H1 (cell line): Measurements from ENCODE around the gene PROSER2. TPM values are rescaled to one million over a fixed set of nuclear protein-coding genes. Genes with fewer than 3 reads are reported as not detected.
A peak's percentile ranks its signal among the peaks of the same experiment; 100 is the strongest.

Experiments
- CTCF ChIA-PET: fragments of 300-600 bp; sonication (Branson Sonifier 250); formaldehyde crosslinking; loops from one replicate; lab custom pipeline; 2021; ENCODE audit not compliant: partially characterized antibody; lab: Charles Lee
- POLR2A ChIA-PET: fragments of 300-600 bp; sonication (Branson Sonifier 250); formaldehyde crosslinking; loops from one replicate; lab custom pipeline; 2021; ENCODE audit warnings: inconsistent platforms; ENCODE audit not compliant: partially characterized antibody; lab: Charles Lee
- DNase-seq, 2 experiments: peaks; one replicate each; pipeline versions ENCODE4 v3.0.0 to v3.0.0-alpha.2; 2010 to 2022; ENCODE audit warnings: low spot score in 2 of 2, low read depth in 1 of 2, mixed read lengths in 1 of 2
- FAIRE-seq: peaks from 2 replicates; lab custom pipeline; 2011; peaks lifted over from hg19 to GRCh38; lab: Jason Lieb, UNC
- H2AFZ ChIP-seq: 2 replicates; pipeline ENCODE4 v1.8.1; 2012; ENCODE audit warnings: low read length, inconsistent platforms
- H2AK5ac ChIP-seq: 2 replicates; pipeline ENCODE4 v1.6.1; 2013; ENCODE audit warnings: low read depth, low read length
- H2BK120ac ChIP-seq: replicated peaks from 2 replicates; pipeline ENCODE3; 2013; ENCODE audit warnings: low read depth, low read length, inconsistent platforms
- H2BK12ac ChIP-seq: 2 replicates; pipeline ENCODE4 v1.6.1; 2013; ENCODE audit warnings: low read depth, low read length
- H2BK15ac ChIP-seq: 2 replicates; pipeline ENCODE4 v1.6.1; 2013; ENCODE audit warnings: low read length
- H2BK20ac ChIP-seq: 2 replicates; pipeline ENCODE4 v1.6.1; 2013; ENCODE audit warnings: low read length
- H2BK5ac ChIP-seq: 2 replicates; pipeline ENCODE4 v1.6.1; 2013; ENCODE audit warnings: low read depth, low read length
- H3K14ac ChIP-seq: 2 replicates; pipeline ENCODE4 v1.6.1; 2013; ENCODE audit warnings: inconsistent platforms; ENCODE audit not compliant: insufficient read length
- H3K18ac ChIP-seq: 2 replicates; pipeline ENCODE4 v1.6.1; 2013; ENCODE audit warnings: low read length; ENCODE audit errors: extremely low read depth
- H3K23ac ChIP-seq: 2 replicates; pipeline ENCODE4 v1.6.1; 2013; ENCODE audit warnings: inconsistent platforms; ENCODE audit not compliant: insufficient read length
- H3K23me2 ChIP-seq: 2 replicates; pipeline ENCODE4 v1.6.1; 2013; ENCODE audit warnings: low read depth, low read length
- H3K27ac ChIP-seq: 2 replicates; pipeline ENCODE4 v1.6.1; 2011; ENCODE audit warnings: low read depth, low read length, inconsistent platforms
- H3K27me3 ChIP-seq, 4 experiments: replicated peaks in 1 of 4; 1 replicate in 1 of 4; 2 replicates in 3 of 4; pipeline versions ENCODE4 v1.6.1 to v1.8.1; 2011 to 2013; ENCODE audit warnings: low read length in 3 of 4, mild to moderate bottlenecking in 3 of 4, inconsistent platforms in 2 of 4, mixed read lengths in 2 of 4, moderate library complexity in 1 of 4; ENCODE audit not compliant: control insufficient read depth in 3 of 4, insufficient read depth in 3 of 4; ENCODE audit errors: extremely low read depth in 1 of 4
- H3K36me3 ChIP-seq, 4 experiments: 2 replicates each; pipeline versions ENCODE4 v1.6.1 to v1.8.1; 2011 to 2013; ENCODE audit warnings: mild to moderate bottlenecking in 4 of 4, low read length in 3 of 4, moderate library complexity in 2 of 4, control low read depth in 1 of 4, inconsistent platforms in 1 of 4; ENCODE audit not compliant: insufficient read depth in 4 of 4, control insufficient read depth in 2 of 4
- H3K4ac ChIP-seq: replicated peaks from 2 replicates; pipeline ENCODE3; 2013; ENCODE audit warnings: low read length, low read depth, mixed read lengths, inconsistent platforms; ENCODE audit not compliant: insufficient read length
- H3K4me1 ChIP-seq, 4 experiments: replicated peaks in 1 of 4; 1 replicate in 1 of 4; 2 replicates in 3 of 4; pipeline versions ENCODE4 v1.6.1 to v1.8.1; 2011 to 2013; ENCODE audit warnings: low read length in 3 of 4, inconsistent platforms in 2 of 4, mixed read lengths in 1 of 4; ENCODE audit not compliant: insufficient read depth in 4 of 4, control insufficient read depth in 3 of 4
- H3K4me2 ChIP-seq, 2 experiments: 2 replicates each; pipeline versions ENCODE4 v1.6.1 to v1.8.1; 2011 to 2013; ENCODE audit warnings: low read depth in 2 of 2, low read length in 2 of 2, control low read depth in 1 of 2, inconsistent platforms in 1 of 2, mild to moderate bottlenecking in 1 of 2; ENCODE audit not compliant: insufficient read depth in 1 of 2
- H3K4me3 ChIP-seq, 4 experiments: fragments of 200-600, 300-600 bp in 1 of 4; sonication (generic), shearing (Covaris generic), sonication (Bioruptor Twin) in 1 of 4; 2 replicates each; pipeline versions ENCODE4 v1.5.1 to v1.8.1; 2011 to 2016; ENCODE audit warnings: low read length in 4 of 4, low read depth in 3 of 4, control low read depth in 2 of 4, inconsistent platforms in 2 of 4, mild to moderate bottlenecking in 2 of 4, mixed read lengths in 1 of 4, moderate library complexity in 1 of 4; ENCODE audit not compliant: insufficient read depth in 2 of 4; ENCODE audit errors: extremely low read depth in 1 of 4
- H3K56ac ChIP-seq: replicated peaks from 2 replicates; pipeline ENCODE3; 2013; ENCODE audit warnings: low read depth, mild to moderate bottlenecking, mixed read lengths, low read length, inconsistent platforms; ENCODE audit not compliant: insufficient read length
- H3K79me1 ChIP-seq: 2 replicates; pipeline ENCODE4 v1.6.1; 2013; ENCODE audit warnings: low read depth, low read length, control low read depth
- H3K79me2 ChIP-seq, 2 experiments: 2 replicates each; pipeline versions ENCODE4 v1.6.1 to v1.8.1; 2012 to 2013; ENCODE audit warnings: low read length in 2 of 2, mild to moderate bottlenecking in 2 of 2, inconsistent platforms in 1 of 2; ENCODE audit not compliant: insufficient read depth in 2 of 2, control insufficient read depth in 1 of 2
- H3K9ac ChIP-seq, 4 experiments: replicated peaks in 1 of 4; 1 replicate in 1 of 4; 2 replicates in 3 of 4; pipeline versions ENCODE4 v1.6.1 to v1.8.1; 2011 to 2013; ENCODE audit warnings: low read depth in 3 of 4, low read length in 3 of 4, control low read depth in 2 of 4, mild to moderate bottlenecking in 2 of 4, moderate library complexity in 2 of 4, inconsistent platforms in 1 of 4; ENCODE audit errors: extremely low read depth in 1 of 4
- H3K9me3 ChIP-seq, 2 experiments: 2 replicates each; pipeline versions ENCODE4 v1.6.1 to v1.8.1; 2012 to 2013; ENCODE audit warnings: mild to moderate bottlenecking in 2 of 2, moderate library complexity in 2 of 2, control low read depth in 1 of 2, inconsistent platforms in 1 of 2, low read depth in 1 of 2, low read length in 1 of 2, mixed read lengths in 1 of 2; ENCODE audit not compliant: insufficient read depth in 2 of 2
- H4K20me1 ChIP-seq, 2 experiments: replicated peaks in 1 of 2; 2 replicates each; pipeline versions ENCODE3 to v1.8.1; 2011 to 2013; ENCODE audit warnings: inconsistent platforms in 2 of 2, low read length in 2 of 2, mild to moderate bottlenecking in 1 of 2; ENCODE audit not compliant: insufficient read depth in 2 of 2, control insufficient read depth in 1 of 2
- H4K5ac ChIP-seq: 2 replicates; pipeline ENCODE4 v1.6.1; 2013; ENCODE audit warnings: low read length, low read depth, mixed read lengths, inconsistent platforms; ENCODE audit not compliant: insufficient read length
- H4K8ac ChIP-seq: 2 replicates; pipeline ENCODE4 v1.8.0; 2013; ENCODE audit warnings: mild to moderate bottlenecking, moderate library complexity, low read length, inconsistent platforms; ENCODE audit not compliant: insufficient read depth; ENCODE audit errors: extremely low read depth
- H4K91ac ChIP-seq: replicated peaks from 2 replicates; pipeline ENCODE3; 2013; ENCODE audit warnings: low read length, mixed read lengths, inconsistent platforms; ENCODE audit not compliant: insufficient read length
- CBX8 ChIP-seq: fragments of 300-800, 300-1000 bp; sonication (generic); IDR thresholded peaks from 2 replicates; pipeline ENCODE4 v1.7.1; 2016; ENCODE audit warnings: low read depth, low read length, borderline replicate concordance
- CEBPB ChIP-seq: IDR thresholded peaks from 2 replicates; pipeline ENCODE4 v1.6.1; 2012; ENCODE audit warnings: low read depth, low read length
- CHD1 ChIP-seq: IDR thresholded peaks from 2 replicates; pipeline ENCODE4 v1.6.1; 2012; ENCODE audit warnings: low read depth, low read length, improper control_type of control experiment
- NRF1 ChIP-seq: IDR thresholded peaks from 2 replicates; pipeline ENCODE4 v1.6.1; 2011; ENCODE audit warnings: mild to moderate bottlenecking, low read depth, low read length, improper control_type of control experiment
- PHF8 ChIP-seq: fragments of 200-600 bp; sonication (generic); conservative IDR thresholded peaks from 2 replicates; pipeline ENCODE4 v1.7.1; 2012; ENCODE audit warnings: low read depth, mild to moderate bottlenecking, inconsistent platforms, low read length, moderate library complexity
- POLR2A ChIP-seq, 2 experiments: IDR thresholded peaks; 1 replicate in 1 of 2; 2 replicates in 1 of 2; pipeline ENCODE4 v1.6.1; 2011; ENCODE audit warnings: low read depth in 2 of 2, low read length in 2 of 2, mild to moderate bottlenecking in 2 of 2; ENCODE audit errors: control extremely low read depth in 1 of 2
- WGBS, 2 experiments: shearing (Covaris generic) in 1 of 2; methylation state at CpG; one replicate each; pipeline versions ENCODE4 v1.1.6 to v1.1.7; 2013 to 2015; ENCODE audit warnings: low lambda C conversion rate in 2 of 2, mixed read lengths in 2 of 2, inconsistent platforms in 1 of 2, low coverage in 1 of 2, missing lambda C conversion rate in 1 of 2; ENCODE audit not compliant: insufficient replicate concordance in 2 of 2, insufficient coverage in 1 of 2, insufficient read length in 1 of 2; ENCODE audit errors: extremely low coverage in 1 of 2, missing lambda C conversion rate in 1 of 2; 5-methylcytosine and 5-hydroxymethylcytosine counted together
- polyA plus RNA-seq, 7 experiments: library from polyadenylated mRNA; depleted of rRNA in 3 of 7; stranded (reverse) in 5 of 7; unstranded in 2 of 7; fragments of >200 nt in 5 of 7; fragments of 200-250 nt in 2 of 7; gene quantifications; 1 replicate in 5 of 7; 2 replicates in 1 of 7; 4 replicates in 1 of 7; pipeline versions ENCODE4 v1.2.1 to v1.2.3, GENCODE V29; 2011 to 2013; ENCODE audit warnings: missing spikeins in 2 of 7, mixed read lengths in 2 of 7
- total RNA-seq: library from RNA; stranded (reverse); fragmentation: NEBNext Ultra II Directional; extraction: Animal tissue kit (Norgen Biotek cat#: 25700); gene quantifications from 2 replicates; pipeline ENCODE4 v1.2.1, GENCODE V29; 2021

The PROSER2 gene
- total and polyA plus RNA-seq, 2 of the 8 experiments (the other 6 are each of a cell fraction or from before 2014, with no cell fraction given), result 3.9 to 13.7 TPM

GRCh38 chr10:11795101-11795920, 27.8 kb upstream of the PROSER2 start:
- TF ChIP-seq PHF8 (no peak), CEBPB (no peak), CHD1 (no peak), CBX8 (no peak), POLR2A (IDR thresholded peaks at IDR 0.05; ENCODE audit: control extremely low read depth in 1 of 2, low read depth in 2 of 2, low read length in 2 of 2) (no peak), NRF1 (no peak)
- Histone ChIP-seq H2AFZ (no peak overlapping the region), H3K79me1 (no peaks in the 10 kb centered on the region), H2BK120ac (peak overlapping the region; percentile 39), H3K18ac (no peak overlapping the region), H2BK12ac (0 out of 2 replicates have a peak overlapping the region, but pooled peaks have one; percentile 51), H3K27me3 (no peaks in the 10 kb centered on the region), H3K23ac (no peak overlapping the region), H2BK15ac (no peak overlapping the region; the same call in 1 of the 2 replicates), H3K56ac (no peak overlapping the region), H3K4ac (no peak overlapping the region), H3K23me2 (no peaks in the 10 kb centered on the region), H4K5ac (no peak overlapping the region), H3K79me2 (no peaks in the 10 kb centered on the region), H4K20me1 (no peaks in the 10 kb centered on the region), H4K91ac (peak overlapping the region; percentile 73), H3K27ac (no peak overlapping the region), H3K4me2 (no peak overlapping the region), H3K14ac (no peak overlapping the region), H3K36me3 (no peaks in the 10 kb centered on the region), H2AK5ac (peak overlapping the region; percentile 46; the same call in 1 of the 2 replicates), H3K4me1 (peaks cover 0 to 7% (median 1%) of the 10 kb centered on the region in 4 experiments; a peak in 3 of 7 replicates), H2BK20ac (no peak overlapping the region), H2BK5ac (no peak overlapping the region), H3K9ac (no peak overlapping the region), H3K9me3 (peaks cover 0 to 6% of the 10 kb centered on the region in 2 experiments; a peak in 1 of 4 replicates), H3K4me3 (no peak overlapping the region), H4K8ac (no peak overlapping the region; the same call in 1 of the 2 replicates)
- DNase-seq (no peak), FAIRE-seq (no peak)
- 93% methylated on average over 22 of the region's 25 CpGs; no CpG with 5 or more reads in 1 of the 2 experiments for WGBS, 2 experiments
- POLR2A ChIA-PET, result interaction anchor here (0.6 kb wide), 1 partner anchor 21 kb away, joined by 3 read pairs; no protein-coding TSS in a partner anchor
- CTCF ChIA-PET, result interaction anchor here (0.6 to 4.8 kb wide), 14 partner anchors 8 to 191 kb away, joined by 3 to 40 read pairs (median 4); no protein-coding TSS in a partner anchor
